Measurements from ENCODE around the gene ZNF837.

GRCh38 chr19:58336216-58336615, 44.6 kb downstream of the ZNF837 start:
- no peak for TF ChIP-seq POLR2AphosphoS5 (IDR thresholded peaks at IDR 0.05; ENCODE audit: low read depth, low read length)
- no peak for TF ChIP-seq POLR2A (IDR thresholded peaks at IDR 0.05; ENCODE audit: low read depth, low read length)

Measured in GM12892 (cell line).